Activated naive CD4-positive, alpha-beta T cell treated with anti-CD3 and anti-CD28 coated beads, Interleukin-2, amount 50 U/mL, for 72 hours (primary cell): ENCODE data around the gene DPP6. TPM values are rescaled to one million over a fixed set of nuclear protein-coding genes. Genes with fewer than 3 reads are reported as not detected.
A peak's percentile ranks its signal among the peaks of the same experiment; 100 is the strongest.
"Not testable (repeated sequence)": the region's sequence is repeated elsewhere in the genome, so short reads cannot be mapped to it uniquely, and the experiment has no call there.

Experiments used
- ATAC-seq, 2 donors: fragments of 150-1000 bp; cut with Tn5 transposase; 2 replicates each; pipeline ENCODE4 v1.10.0; 2021; ENCODE audit warnings: mild to moderate bottlenecking in 2 of 2, moderate library complexity in 2 of 2
- DNase-seq, 2 donors: peaks; one replicate each; pipeline ENCODE4 v3.0.0; 2021 to 2022; ENCODE audit warnings: low spot score in 2 of 2
- H3K27ac Mint-ChIP-seq, 2 donors: one replicate each; pipeline ENCODE4 v1.8.0; 2022; ENCODE audit warnings: mild to moderate bottlenecking in 2 of 2, mixed read lengths in 2 of 2
- H3K36me3 Mint-ChIP-seq, 2 donors: one replicate each; pipeline ENCODE4 v1.8.0; 2022; ENCODE audit warnings: mixed read lengths in 2 of 2
- H3K9me3 Mint-ChIP-seq, 2 donors: one replicate each; pipeline ENCODE4 v1.8.0; 2022; ENCODE audit warnings: mixed read lengths in 2 of 2
- total RNA-seq, 2 donors: library from RNA; stranded (reverse); gene quantifications; one replicate each; pipeline ENCODE4 v1.2.3, GENCODE V29; 2022

The DPP6 gene
- total RNA-seq, 2 donors from 2014 or later: not detected

GRCh38 chr7:154055491-154056106 lies 3.4 kb downstream of the DPP6 start:
- not testable (repeated sequence) for H3K9me3 Mint-ChIP-seq, H3K27ac Mint-ChIP-seq, H3K36me3 Mint-ChIP-seq, ATAC-seq
- DNase-seq: peak in 1 of 2 donors; percentile 24

GRCh38 chr7:154058783-154059182 lies 6.6 kb downstream of the DPP6 start:
- H3K36me3 Mint-ChIP-seq, H3K27ac Mint-ChIP-seq, H3K9me3 Mint-ChIP-seq, DNase-seq, ATAC-seq: not testable (repeated sequence)

GRCh38 chr7:154060551-154060950 lies 8.4 kb downstream of the DPP6 start:
- not testable (repeated sequence) for DNase-seq, H3K9me3 Mint-ChIP-seq, ATAC-seq, H3K27ac Mint-ChIP-seq, H3K36me3 Mint-ChIP-seq

- not testable (repeated sequence) for H3K9me3 Mint-ChIP-seq, H3K36me3 Mint-ChIP-seq, H3K27ac Mint-ChIP-seq, DNase-seq, ATAC-seq
These were observed 19.6 kb downstream of the DPP6 start for GRCh38 chr7:154071833-154072232.

GRCh38 chr7:154072395-154073181 lies 20.4 kb downstream of the DPP6 start:
- DNase-seq, H3K36me3 Mint-ChIP-seq, ATAC-seq, H3K9me3 Mint-ChIP-seq, H3K27ac Mint-ChIP-seq: not testable (repeated sequence)

GRCh38 chr7:154078523-154078922 lies 26.3 kb downstream of the DPP6 start:
- H3K27ac Mint-ChIP-seq, H3K36me3 Mint-ChIP-seq, DNase-seq, H3K9me3 Mint-ChIP-seq, ATAC-seq: not testable (repeated sequence)

- H3K36me3 Mint-ChIP-seq, H3K27ac Mint-ChIP-seq, H3K9me3 Mint-ChIP-seq, DNase-seq, ATAC-seq: not testable (repeated sequence)
These were observed 28.1 kb downstream of the DPP6 start for GRCh38 chr7:154080249-154080648.

- not testable (repeated sequence) for DNase-seq, H3K36me3 Mint-ChIP-seq, H3K27ac Mint-ChIP-seq, ATAC-seq, H3K9me3 Mint-ChIP-seq
These were observed 35.0 kb downstream of the DPP6 start for GRCh38 chr7:154087037-154087725.

GRCh38 chr7:154092093-154092492 lies 39.9 kb downstream of the DPP6 start:
- ATAC-seq, H3K27ac Mint-ChIP-seq, H3K9me3 Mint-ChIP-seq, DNase-seq, H3K36me3 Mint-ChIP-seq: not testable (repeated sequence)

- not testable (repeated sequence) for H3K36me3 Mint-ChIP-seq, ATAC-seq, H3K27ac Mint-ChIP-seq, DNase-seq, H3K9me3 Mint-ChIP-seq
These were observed 43.0 kb downstream of the DPP6 start for GRCh38 chr7:154095201-154095600.

GRCh38 chr7:154105063-154105462 lies 52.9 kb downstream of the DPP6 start:
- H3K36me3 Mint-ChIP-seq, H3K27ac Mint-ChIP-seq, DNase-seq, ATAC-seq: not testable (repeated sequence)
- peaks cover 8 to 13% of the 10 kb centered on the region in 2 donors for H3K9me3 Mint-ChIP-seq

GRCh38 chr7:154109615-154110014 lies 57.4 kb downstream of the DPP6 start:
- H3K27ac Mint-ChIP-seq: not testable (repeated sequence)

GRCh38 chr7:154113732-154114351 lies 61.6 kb downstream of the DPP6 start:
- not testable (repeated sequence) for H3K36me3 Mint-ChIP-seq, H3K27ac Mint-ChIP-seq, H3K9me3 Mint-ChIP-seq, DNase-seq, ATAC-seq

More at GRCh38 chr7:154109615-154110014, 57.4 kb downstream of the DPP6 start:
- not testable (repeated sequence) for DNase-seq, H3K36me3 Mint-ChIP-seq, ATAC-seq, H3K9me3 Mint-ChIP-seq

- DNase-seq, H3K36me3 Mint-ChIP-seq, ATAC-seq, H3K27ac Mint-ChIP-seq: not testable (repeated sequence)
- H3K9me3 Mint-ChIP-seq: peaks cover 5 to 10% of the 10 kb centered on the region in 2 donors
These were observed 65.5 kb downstream of the DPP6 start for GRCh38 chr7:154117411-154118390.

GRCh38 chr7:154120825-154121224 lies 68.6 kb downstream of the DPP6 start:
- not testable (repeated sequence) for H3K27ac Mint-ChIP-seq
- H3K9me3 Mint-ChIP-seq: peaks cover 8 to 10% of the 10 kb centered on the region in 2 donors

GRCh38 chr7:154122720-154123119 lies 70.5 kb downstream of the DPP6 start:
- not testable (repeated sequence) for H3K27ac Mint-ChIP-seq, DNase-seq, ATAC-seq, H3K36me3 Mint-ChIP-seq
- H3K9me3 Mint-ChIP-seq: peaks cover 8 to 10% of the 10 kb centered on the region in 2 donors

More at GRCh38 chr7:154120825-154121224, 68.6 kb downstream of the DPP6 start:
- not testable (repeated sequence) for ATAC-seq, H3K36me3 Mint-ChIP-seq, DNase-seq
